ENCODE data around the gene ZNF625. TPM values are rescaled to one million over a fixed set of nuclear protein-coding genes. Genes with fewer than 3 reads are reported as not detected.
A peak's percentile ranks its signal among the peaks of the same experiment; 100 is the strongest.

ZNF625 gene
- total RNA-seq, 1 donor from 2014 or later: 8.1 TPM

DNA sequence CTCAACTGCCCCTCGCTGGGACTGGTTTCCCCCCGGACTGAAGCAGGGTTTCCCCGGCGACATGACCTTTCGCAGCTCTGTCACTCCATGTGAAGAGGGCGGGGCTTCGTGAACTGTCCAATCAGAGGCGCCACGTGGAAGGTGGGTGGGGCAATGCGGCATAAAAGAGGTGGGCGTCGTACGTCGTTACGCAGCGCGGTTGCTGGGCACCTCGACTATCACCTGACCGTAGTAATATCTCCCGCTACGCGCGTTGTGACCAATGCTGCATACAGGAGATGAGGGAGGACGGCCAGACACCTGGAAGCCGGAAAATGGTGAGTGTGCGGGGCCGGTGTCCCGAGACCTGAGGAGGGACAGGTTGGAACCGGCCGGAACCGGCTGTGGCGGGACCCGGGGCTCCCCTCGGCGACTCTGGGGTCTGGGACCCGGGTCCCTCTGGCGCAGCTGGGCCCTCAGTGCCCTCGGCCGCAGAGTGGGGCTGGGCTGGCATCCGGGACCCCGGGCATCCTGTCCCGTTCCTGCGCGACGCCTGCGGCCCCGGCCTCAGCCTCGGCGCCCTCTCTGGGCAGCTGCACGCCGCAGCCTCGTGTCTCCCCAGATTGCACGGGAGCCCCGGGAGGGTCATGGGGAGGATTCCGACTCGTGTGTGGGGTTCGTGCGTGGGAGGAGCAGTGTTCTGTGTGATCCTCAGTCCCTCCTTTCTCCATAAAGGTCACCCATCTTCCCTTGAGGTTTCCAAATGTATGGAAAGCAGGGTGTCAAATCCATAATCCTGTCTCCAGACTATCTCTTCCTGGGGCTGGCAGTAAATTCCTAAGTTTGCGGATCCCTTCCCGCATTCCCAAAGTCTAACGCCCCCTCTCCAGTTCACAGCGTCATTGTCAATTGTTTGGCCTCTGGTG, 38.5 kb upstream of the ZNF625 start:
- peak; percentile 69 for DNase-seq
- Mint-ChIP-seq H3K27me3 (no peaks in the 10 kb centered on the region), H3K27ac (peak overlapping the region; percentile 76), H3K4me3 (peak overlapping the region; percentile 86), H3K4me1 (peaks cover 15% of the 10 kb centered on the region), H3K9me3 (peaks cover 34% of the 10 kb centered on the region), H3K36me3 (ENCODE audit: low read depth) (peaks cover 40% of the 10 kb centered on the region)
- TF ChIP-seq, protein P1, sequence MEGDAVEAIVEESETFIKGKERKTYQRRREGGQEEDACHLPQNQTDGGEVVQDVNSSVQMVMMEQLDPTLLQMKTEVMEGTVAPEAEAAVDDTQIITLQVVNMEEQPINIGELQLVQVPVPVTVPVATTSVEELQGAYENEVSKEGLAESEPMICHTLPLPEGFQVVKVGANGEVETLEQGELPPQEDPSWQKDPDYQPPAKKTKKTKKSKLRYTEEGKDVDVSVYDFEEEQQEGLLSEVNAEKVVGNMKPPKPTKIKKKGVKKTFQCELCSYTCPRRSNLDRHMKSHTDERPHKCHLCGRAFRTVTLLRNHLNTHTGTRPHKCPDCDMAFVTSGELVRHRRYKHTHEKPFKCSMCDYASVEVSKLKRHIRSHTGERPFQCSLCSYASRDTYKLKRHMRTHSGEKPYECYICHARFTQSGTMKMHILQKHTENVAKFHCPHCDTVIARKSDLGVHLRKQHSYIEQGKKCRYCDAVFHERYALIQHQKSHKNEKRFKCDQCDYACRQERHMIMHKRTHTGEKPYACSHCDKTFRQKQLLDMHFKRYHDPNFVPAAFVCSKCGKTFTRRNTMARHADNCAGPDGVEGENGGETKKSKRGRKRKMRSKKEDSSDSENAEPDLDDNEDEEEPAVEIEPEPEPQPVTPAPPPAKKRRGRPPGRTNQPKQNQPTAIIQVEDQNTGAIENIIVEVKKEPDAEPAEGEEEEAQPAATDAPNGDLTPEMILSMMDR (IDR thresholded peaks at IDR 0.05): no peak
- ATAC-seq (ENCODE audit: low read depth): peak; percentile 97
- intact Hi-C loops (cut with micrococcal nuclease): loop anchor here (1.0 to 2.0 kb wide), 2 partner anchors 32 to 271 kb away; partner anchors contain the start of gene ZNF136
- ChIA-PET POLR2A (interaction anchor here (0.5 to 1.0 kb wide), 3 partner anchors 38 to 138 kb away, joined by 4 to 5 read pairs (median 4); partner anchors contain the start of genes ZNF563 and ZNF625), CTCF (no interaction called here)

DNA sequence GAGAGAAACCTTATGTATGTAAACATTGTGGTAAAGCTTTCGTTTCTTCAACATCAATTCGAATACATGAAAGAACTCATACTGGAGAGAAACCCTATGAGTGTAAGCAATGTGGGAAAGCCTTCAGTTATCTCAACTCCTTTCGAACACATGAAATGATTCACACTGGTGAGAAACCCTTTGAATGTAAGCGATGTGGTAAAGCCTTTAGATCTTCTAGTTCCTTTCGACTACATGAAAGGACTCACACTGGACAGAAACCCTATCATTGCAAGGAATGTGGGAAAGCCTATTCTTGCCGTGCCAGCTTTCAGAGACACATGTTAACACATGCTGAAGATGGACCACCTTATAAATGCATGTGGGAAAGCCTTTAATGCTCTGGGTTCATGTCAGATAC, 31.1 kb upstream of the ZNF625 start:
- Mint-ChIP-seq H3K4me1 (no peaks in the 10 kb centered on the region), H3K36me3 (ENCODE audit: low read depth) (peaks cover 87% of the 10 kb centered on the region), H3K27ac (no peak overlapping the region), H3K4me3 (no peak overlapping the region), H3K9me3 (peaks cover 44% of the 10 kb centered on the region), H3K27me3 (no peaks in the 10 kb centered on the region)
- CTCF ChIA-PET: no interaction called here
- POLR2A ChIA-PET: interaction anchor here (0.6 kb wide), 1 partner anchor 106 kb away, joined by 3 read pairs; no protein-coding TSS in a partner anchor
- TF ChIP-seq, protein P1 (IDR thresholded peaks at IDR 0.05): no peak
- no peak for DNase-seq
- intact Hi-C loops (cut with micrococcal nuclease): no loop called here
- ATAC-seq (ENCODE audit: low read depth): no peak

DNA sequence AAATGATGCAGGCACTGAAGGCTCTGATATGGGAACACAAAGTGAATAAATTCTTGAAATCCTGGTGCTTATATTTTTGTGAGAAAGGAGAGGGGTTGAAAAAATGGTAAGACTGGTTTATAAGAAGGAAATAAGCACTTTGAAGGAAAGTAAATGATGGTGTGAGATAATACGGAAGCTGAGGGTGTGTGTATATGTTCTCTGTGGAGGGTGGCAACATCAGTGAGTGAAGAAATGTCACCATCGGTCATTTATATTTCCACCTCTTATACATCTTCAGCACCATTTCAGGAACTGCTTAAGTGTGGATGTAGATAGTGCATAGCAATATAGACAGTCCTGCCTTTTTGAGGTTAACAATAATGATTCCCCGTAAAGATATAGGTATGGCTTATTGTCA, 23.8 kb upstream of the ZNF625 start:
- Mint-ChIP-seq H3K27me3 (no peaks in the 10 kb centered on the region), H3K36me3 (ENCODE audit: low read depth) (peaks cover 77% of the 10 kb centered on the region), H3K4me1 (peaks cover 17% of the 10 kb centered on the region), H3K27ac (no peak overlapping the region), H3K9me3 (peaks cover 14% of the 10 kb centered on the region), H3K4me3 (no peak overlapping the region)
- CTCF ChIA-PET: no interaction called here
- ATAC-seq (ENCODE audit: low read depth) (no peak), DNase-seq (no peak)
- TF ChIP-seq, protein P1 (IDR thresholded peaks at IDR 0.05): no peak
- POLR2A ChIA-PET: no interaction called here
- intact Hi-C loops (cut with micrococcal nuclease): no loop called here

DNA sequence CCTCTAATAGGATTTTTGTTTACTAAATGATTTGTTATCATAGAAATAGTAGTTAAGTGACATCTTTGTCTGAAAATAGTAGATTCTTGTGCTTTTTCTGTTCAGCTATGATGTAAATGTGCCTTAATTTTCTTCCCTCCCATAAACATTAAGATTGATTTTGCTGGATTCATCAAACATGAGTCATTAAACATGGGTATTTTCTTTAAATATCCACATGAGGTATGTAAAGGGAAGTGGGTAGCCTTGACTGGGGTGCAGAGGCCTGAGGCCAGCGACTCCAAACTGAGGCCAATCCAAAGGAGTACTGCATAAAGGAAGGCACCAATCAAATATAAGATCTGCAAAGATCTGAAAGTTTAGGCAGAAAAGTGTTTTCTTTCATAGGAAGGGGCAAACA, 10.1 kb upstream of the ZNF625 start:
- intact Hi-C loops (cut with micrococcal nuclease): no loop called here
- H3K4me3 Mint-ChIP-seq: no peak overlapping the region
- DNase-seq (no peak), ATAC-seq (ENCODE audit: low read depth) (no peak)
- TF ChIP-seq, protein P1 (IDR thresholded peaks at IDR 0.05): no peak
- H3K27me3 Mint-ChIP-seq: no peaks in the 10 kb centered on the region
- no peaks in the 10 kb centered on the region for H3K9me3 Mint-ChIP-seq
- POLR2A ChIA-PET: interaction anchor here (1.1 kb wide), 1 partner anchor 26 kb away, joined by 3 read pairs; the partner anchor contains the start of gene ZNF20
- H3K27ac Mint-ChIP-seq: peak overlapping the region; percentile 9
- peaks cover 52% of the 10 kb centered on the region for H3K4me1 Mint-ChIP-seq
- peaks cover 52% of the 10 kb centered on the region for H3K36me3 Mint-ChIP-seq (ENCODE audit: low read depth)
- CTCF ChIA-PET: no interaction called here

DNA sequence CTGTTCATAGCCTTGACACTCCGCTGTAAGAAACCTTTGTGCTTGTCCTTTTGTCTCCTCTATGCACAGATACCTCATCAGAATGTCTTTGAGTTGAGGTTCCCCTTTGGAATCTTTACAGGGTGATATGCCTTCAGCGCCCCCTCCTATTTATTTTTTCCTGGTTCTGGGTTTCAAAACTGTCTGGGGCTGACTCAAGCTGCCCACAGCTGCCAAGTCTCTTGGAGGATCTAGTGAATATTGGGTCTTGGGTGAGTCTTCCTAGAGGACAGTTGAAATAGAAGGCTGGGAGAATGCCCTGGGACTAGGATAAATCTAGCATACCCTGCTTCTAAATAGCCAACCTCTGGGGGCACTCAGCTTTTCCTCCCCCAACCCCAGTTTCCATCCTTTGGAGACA, 7.3 kb upstream of the ZNF625 start:
- Mint-ChIP-seq H3K27me3 (no peaks in the 10 kb centered on the region), H3K27ac (peak overlapping the region; percentile 91)
- POLR2A ChIA-PET: interaction anchor here (0.5 to 2.6 kb wide), 10 partner anchors 10 to 331 kb away, joined by 3 to 21 read pairs (median 7); partner anchors contain the start of genes ZNF20, ZNF442, ZNF563 and ZNF700

More for the DNA sequence above, 7.3 kb upstream of the ZNF625 start:
- CTCF ChIA-PET: interaction anchor here (1.9 kb wide), 1 partner anchor 366 kb away, joined by 7 read pairs; the partner anchor contains the start of gene ZNF491
- TF ChIP-seq, protein P1 (IDR thresholded peaks at IDR 0.05): no peak
- Mint-ChIP-seq H3K9me3 (no peaks in the 10 kb centered on the region), H3K4me3 (peak overlapping the region; percentile 96), H3K4me1 (peaks cover 44% of the 10 kb centered on the region), H3K36me3 (ENCODE audit: low read depth) (peaks cover 34% of the 10 kb centered on the region)
- intact Hi-C loops (cut with micrococcal nuclease): loop anchor here (1.0 to 2.0 kb wide), 5 partner anchors 23 to 425 kb away; partner anchors contain the start of genes ZNF20 and ZNF799
- ATAC-seq (ENCODE audit: low read depth) (no peak), DNase-seq (no peak)
